ENCODE results near the gene TRIM67. TPM values are rescaled to one million over a fixed set of nuclear protein-coding genes. Genes with fewer than 3 reads are reported as not detected.

TRIM67 gene
- total and polyA plus RNA-seq, 9 of the 15 experiments (the other 6 are each of a cell fraction or from before 2014, with no cell fraction given), result 0.04 to 0.60 (median 0.31) TPM

GRCh38 chr1:231211005-231211857 lies 49.4 kb downstream of the TRIM67 start (continued):
- TF ChIP-seq EZH2 (IDR thresholded peaks at IDR 0.05; ENCODE audit: borderline replicate concordance, low read depth, low read length) (no peak), SPI1 (IDR thresholded peaks at IDR 0.05; ENCODE audit: borderline replicate concordance, low read depth, low read length) (peak; percentile 20; the same call in 1 of the 2 replicates), FOXA3 (CRISPR knock-in tag; conservative IDR thresholded peaks at IDR 0.05 in 1 of 2, IDR thresholded peaks at IDR 0.05 in 1 of 2) (peak in 1 of 2 experiments; percentile 48; a peak in 1 of 4 replicates), E2F1 (CRISPR knock-in tag; IDR thresholded peaks at IDR 0.05) (peak; percentile 37; the same call in 1 of the 2 replicates), SIN3A (IDR thresholded peaks at IDR 0.05; ENCODE audit: borderline replicate concordance in 2 of 2, control insufficient read depth in 1 of 2, low read depth in 2 of 2, low read length in 2 of 2) (no peak), MAX (CRISPR knock-in tag; IDR thresholded peaks at IDR 0.05) (peak; percentile 48; the same call in 1 of the 2 replicates), ETS2 (tag; IDR thresholded peaks at IDR 0.05; ENCODE audit: borderline replicate concordance, poor library complexity, severe bottlenecking) (no peak), XRCC4 (IDR thresholded peaks at IDR 0.05; ENCODE audit: extremely low read depth, insufficient read depth, insufficient read length) (no peak), MITF (IDR thresholded peaks at IDR 0.05) (no peak), ARID2 (IDR thresholded peaks at IDR 0.05) (peak; percentile 80; the same call in 1 of the 2 replicates), CREBBP (IDR thresholded peaks at IDR 0.05; ENCODE audit: low read depth, low read length) (no peak), SREBF2 (CRISPR knock-in tag; IDR thresholded peaks at IDR 0.05) (no peak), CTBP1 (IDR thresholded peaks at IDR 0.05; ENCODE audit: borderline replicate concordance) (peak; percentile 82), E2F6 (IDR thresholded peaks at IDR 0.05; ENCODE audit: borderline replicate concordance in 1 of 2, extremely low read depth in 1 of 2, insufficient read depth in 1 of 2, insufficient read length in 1 of 2, low read depth in 1 of 2, low read length in 1 of 2, poor library complexity in 1 of 2, severe bottlenecking in 1 of 2) (peak in 1 of 2 experiments; percentile 75), NCOA2 (IDR thresholded peaks at IDR 0.05; ENCODE audit: partially characterized antibody in 2 of 2) (no peak), MEF2D (tag; conservative IDR thresholded peaks at IDR 0.05; ENCODE audit: low read depth) (0 out of 2 replicates have a peak, but pooled peaks have one; percentile 20), CREB1 (IDR thresholded peaks at IDR 0.05) (no peak), CREB1 (CRISPR knock-in tag; IDR thresholded peaks at IDR 0.05) (no peak), SP1 (CRISPR knock-in tag; IDR thresholded peaks at IDR 0.05) (peak; percentile 43; the same call in 1 of the 2 replicates), GMEB1 (CRISPR knock-in tag; IDR thresholded peaks at IDR 0.05) (no peak)

Measured in K562 (cell line).